HepG2 (cell line): ENCODE results near the gene PSMB10. TPM values are rescaled to one million over a fixed set of nuclear protein-coding genes. Genes with fewer than 3 reads are reported as not detected.

Experiments
- CREM ChIP-seq, 2 experiments: sonication (generic) in 1 of 2; formaldehyde crosslinking in 1 of 2; IDR thresholded peaks; 2 replicates each; pipeline versions ENCODE4 v1.4.0 to v1.6.1; 2016 to 2020; ENCODE audit warnings: antibody characterized with exemption in 1 of 2, mild to moderate bottlenecking in 1 of 2, missing genetic modification reagents in 1 of 2
- ELF3 ChIP-seq: IDR thresholded peaks from 2 replicates; pipeline ENCODE4 v1.6.1; 2016; ENCODE audit warnings: missing genetic modification reagents, missing compliant biosample characterization
- FOXO1 ChIP-seq: sonication (generic); formaldehyde crosslinking; IDR thresholded peaks from 2 replicates; pipeline ENCODE4 v1.4.0; 2020; ENCODE audit warnings: missing genetic modification reagents
- GZF1 ChIP-seq: sonication (generic); formaldehyde crosslinking; IDR thresholded peaks from 2 replicates; pipeline ENCODE4 v1.5.1; 2020; ENCODE audit warnings: mild to moderate bottlenecking, missing genetic modification reagents
- NFE2L2 ChIP-seq: fragments of 150-350 bp; IDR thresholded peaks from 2 replicates; pipeline ENCODE4 v1.6.1; 2014; ENCODE audit warnings: low read length
- RFX1 ChIP-seq: fragments of 450-650 bp; IDR thresholded peaks from 2 replicates; pipeline ENCODE4 v1.6.1; 2017
- SALL2 ChIP-seq: sonication (generic); formaldehyde crosslinking; IDR thresholded peaks from 2 replicates; pipeline ENCODE4 v1.8.1; 2023; ENCODE audit warnings: mild to moderate bottlenecking, missing genetic modification reagents, inconsistent platforms
- SNRNP70 ChIP-seq: fragments of 200-400 bp; formaldehyde crosslinking; IDR thresholded peaks from 2 replicates; pipeline ENCODE4 v1.6.1; 2017; ENCODE audit warnings: mild to moderate bottlenecking, low read depth, low read length, moderate library complexity
- ZFP90 ChIP-seq: sonication (generic); formaldehyde crosslinking; IDR thresholded peaks from 2 replicates; pipeline ENCODE4 v1.8.0; 2022; ENCODE audit warnings: missing genetic modification reagents, mild to moderate bottlenecking, inconsistent platforms, borderline replicate concordance
- ZNF335 ChIP-seq: sonication (generic); formaldehyde crosslinking; IDR thresholded peaks from 2 replicates; pipeline ENCODE4 v1.4.0; 2020; ENCODE audit warnings: missing genetic modification reagents
- ZNF678 ChIP-seq: sonication (generic); formaldehyde crosslinking; IDR thresholded peaks from 2 replicates; pipeline ENCODE4 v1.4.0; 2020; ENCODE audit warnings: mild to moderate bottlenecking, missing genetic modification reagents
- ZSCAN29 ChIP-seq: sonication (generic); formaldehyde crosslinking; conservative IDR thresholded peaks from 2 replicates; pipeline ENCODE4 v1.4.0; 2020; ENCODE audit warnings: mild to moderate bottlenecking, missing genetic modification reagents
- polyA plus RNA-seq, 8 experiments: library from polyadenylated mRNA; depleted of rRNA in 3 of 8; stranded (reverse) in 7 of 8; unstranded in 1 of 8; fragments of >200 nt; fragmentation: Illumina TruSeq in 4 of 8; extraction: Trizol in 4 of 8; gene quantifications; 2 replicates each; pipeline versions ENCODE4 v1.2.1 to v1.2.3, GENCODE V29; 2011 to 2016; ENCODE audit warnings: low read depth in 4 of 8, missing spikeins in 1 of 8, mixed read lengths in 1 of 8; ENCODE audit not compliant: insufficient read depth in 1 of 8
- total RNA-seq, 5 experiments: library from RNA; depleted of rRNA; stranded (reverse); fragments of >200 nt; fragmentation: Illumina TruSeq; extraction: Trizol; gene quantifications; 2 replicates each; pipeline ENCODE4 v1.2.3, GENCODE V29; 2016; ENCODE audit warnings: low read depth in 1 of 5
- TF ChIP-seq, protein P1 (sequence below): sonication (generic); formaldehyde crosslinking; IDR thresholded peaks from 2 replicates; pipeline ENCODE4 v1.5.0; 2020; ENCODE audit warnings: missing genetic modification reagents, mild to moderate bottlenecking, borderline replicate concordance
- TF ChIP-seq, protein P2 (sequence below): sonication (generic); formaldehyde crosslinking; conservative IDR thresholded peaks from 2 replicates; pipeline ENCODE4 v1.4.0; 2020; ENCODE audit warnings: missing genetic modification reagents
- TF ChIP-seq, protein P3 (sequence below): sonication (generic); formaldehyde crosslinking; IDR thresholded peaks from 2 replicates; pipeline ENCODE4 v1.8.0; 2022; ENCODE audit warnings: missing genetic modification reagents, mild to moderate bottlenecking, inconsistent platforms, borderline replicate concordance
- TF ChIP-seq, protein P4 (sequence below): sonication (generic); formaldehyde crosslinking; conservative IDR thresholded peaks from 2 replicates; pipeline ENCODE4 v1.4.0; 2020; ENCODE audit warnings: mild to moderate bottlenecking, missing genetic modification reagents, moderate library complexity

Gene PSMB10
- total and polyA plus RNA-seq, 2 of the 13 experiments (the other 11 are each of a cell fraction or from before 2014, with no cell fraction given): 12.7 to 65.9 TPM

DNA sequence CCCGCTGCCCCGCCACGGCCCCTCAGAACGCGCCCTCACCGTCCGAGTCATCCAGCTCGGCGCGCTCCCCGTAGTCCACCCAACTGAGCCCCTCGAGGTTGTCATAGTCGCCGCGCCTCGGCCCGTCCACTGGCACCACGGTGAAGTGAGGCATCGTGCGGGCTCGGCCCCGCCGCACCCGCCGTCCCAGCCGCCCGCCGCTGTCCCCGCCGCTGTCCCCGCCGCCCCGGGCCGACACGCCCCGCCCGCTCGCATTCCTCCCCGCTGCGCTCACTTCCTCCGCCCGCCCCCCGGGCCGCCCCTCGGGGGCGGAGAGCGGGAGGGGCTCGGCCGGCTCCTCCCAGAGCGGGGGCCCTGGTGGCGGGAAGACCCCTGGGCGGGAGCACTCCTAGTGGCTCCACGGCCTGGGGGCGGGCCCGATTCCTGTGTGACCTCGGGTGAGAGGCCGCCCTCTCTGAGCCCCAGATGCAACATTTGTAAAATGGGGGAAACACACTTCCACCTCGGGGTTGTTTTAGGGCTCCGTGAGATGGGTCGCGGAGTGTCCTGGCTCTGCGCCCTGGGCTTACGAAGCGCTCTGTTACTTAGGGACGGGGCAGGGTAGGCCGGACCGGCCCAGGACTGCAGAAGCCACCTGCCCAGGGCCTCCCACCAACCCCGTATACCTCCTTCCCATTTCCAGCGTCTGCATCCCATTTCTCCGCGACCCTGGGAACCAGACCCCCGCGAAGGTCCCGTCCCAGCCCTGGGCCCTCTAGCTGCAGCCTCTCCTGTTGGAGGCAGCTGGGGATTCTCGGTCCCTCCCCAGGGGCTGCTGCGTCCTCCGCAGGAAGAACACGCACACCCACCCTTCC lies 32.0 kb upstream of the PSMB10 start, which contains the start of gene SLC12A4 (continued):
- TF ChIP-seq, protein P1, sequence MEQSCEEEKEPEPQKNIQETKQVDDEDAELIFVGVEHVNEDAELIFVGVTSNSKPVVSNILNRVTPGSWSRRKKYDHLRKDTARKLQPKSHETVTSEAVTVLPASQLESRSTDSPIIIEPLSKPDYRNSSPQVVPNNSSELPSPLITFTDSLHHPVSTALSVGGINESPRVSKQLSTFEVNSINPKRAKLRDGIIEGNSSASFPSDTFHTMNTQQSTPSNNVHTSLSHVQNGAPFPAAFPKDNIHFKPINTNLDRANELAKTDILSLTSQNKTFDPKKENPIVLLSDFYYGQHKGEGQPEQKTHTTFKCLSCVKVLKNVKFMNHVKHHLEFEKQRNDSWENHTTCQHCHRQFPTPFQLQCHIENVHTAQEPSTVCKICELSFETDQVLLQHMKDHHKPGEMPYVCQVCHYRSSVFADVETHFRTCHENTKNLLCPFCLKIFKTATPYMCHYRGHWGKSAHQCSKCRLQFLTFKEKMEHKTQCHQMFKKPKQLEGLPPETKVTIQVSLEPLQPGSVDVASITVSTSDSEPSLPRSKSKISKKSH: peak; percentile 86; the same call in 1 of the 2 replicates
- peak; percentile 72 for TF ChIP-seq ELF3
- no peak for TF ChIP-seq ZNF335 (CRISPR knock-in tag)
- TF ChIP-seq RFX1: no peak
- no peak for TF ChIP-seq ZNF678 (CRISPR knock-in tag)
- TF ChIP-seq SALL2: peak; percentile 67; the same call in 1 of the 2 replicates
- TF ChIP-seq ZFP90 (CRISPR knock-in tag): 0 out of 2 replicates have a peak, but pooled peaks have one; percentile 34
- no peak for TF ChIP-seq NFE2L2
- no peak for TF ChIP-seq CREM (IDR thresholded peaks at IDR 0.05)
- no peak for TF ChIP-seq CREM (CRISPR knock-in tag; IDR thresholded peaks at IDR 0.05)
- TF ChIP-seq SNRNP70: no peak
- TF ChIP-seq FOXO1 (CRISPR knock-in tag): no peak
- TF ChIP-seq, protein P2, sequence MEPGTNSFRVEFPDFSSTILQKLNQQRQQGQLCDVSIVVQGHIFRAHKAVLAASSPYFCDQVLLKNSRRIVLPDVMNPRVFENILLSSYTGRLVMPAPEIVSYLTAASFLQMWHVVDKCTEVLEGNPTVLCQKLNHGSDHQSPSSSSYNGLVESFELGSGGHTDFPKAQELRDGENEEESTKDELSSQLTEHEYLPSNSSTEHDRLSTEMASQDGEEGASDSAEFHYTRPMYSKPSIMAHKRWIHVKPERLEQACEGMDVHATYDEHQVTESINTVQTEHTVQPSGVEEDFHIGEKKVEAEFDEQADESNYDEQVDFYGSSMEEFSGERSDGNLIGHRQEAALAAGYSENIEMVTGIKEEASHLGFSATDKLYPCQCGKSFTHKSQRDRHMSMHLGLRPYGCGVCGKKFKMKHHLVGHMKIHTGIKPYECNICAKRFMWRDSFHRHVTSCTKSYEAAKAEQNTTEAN (CRISPR knock-in tag): 0 out of 2 replicates have a peak, but pooled peaks have one; percentile 15
- TF ChIP-seq, protein P3, sequence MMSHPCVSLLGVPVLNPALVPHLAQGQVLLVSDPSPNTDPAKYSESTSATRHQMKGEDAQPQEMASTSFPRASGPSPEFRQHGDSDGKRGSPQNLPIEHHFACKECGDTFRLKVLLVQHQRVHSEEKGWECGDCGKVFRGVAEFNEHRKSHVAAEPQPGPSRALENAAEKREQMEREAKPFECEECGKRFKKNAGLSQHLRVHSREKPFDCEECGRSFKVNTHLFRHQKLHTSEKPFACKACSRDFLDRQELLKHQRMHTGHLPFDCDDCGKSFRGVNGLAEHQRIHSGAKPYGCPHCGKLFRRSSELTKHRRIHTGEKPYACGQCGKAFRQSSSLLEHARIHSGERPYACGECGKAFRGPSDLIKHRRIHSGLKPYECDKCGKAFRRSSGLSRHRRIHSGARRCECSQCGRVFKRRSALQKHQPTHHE: no peak
- TF ChIP-seq, protein P4, sequence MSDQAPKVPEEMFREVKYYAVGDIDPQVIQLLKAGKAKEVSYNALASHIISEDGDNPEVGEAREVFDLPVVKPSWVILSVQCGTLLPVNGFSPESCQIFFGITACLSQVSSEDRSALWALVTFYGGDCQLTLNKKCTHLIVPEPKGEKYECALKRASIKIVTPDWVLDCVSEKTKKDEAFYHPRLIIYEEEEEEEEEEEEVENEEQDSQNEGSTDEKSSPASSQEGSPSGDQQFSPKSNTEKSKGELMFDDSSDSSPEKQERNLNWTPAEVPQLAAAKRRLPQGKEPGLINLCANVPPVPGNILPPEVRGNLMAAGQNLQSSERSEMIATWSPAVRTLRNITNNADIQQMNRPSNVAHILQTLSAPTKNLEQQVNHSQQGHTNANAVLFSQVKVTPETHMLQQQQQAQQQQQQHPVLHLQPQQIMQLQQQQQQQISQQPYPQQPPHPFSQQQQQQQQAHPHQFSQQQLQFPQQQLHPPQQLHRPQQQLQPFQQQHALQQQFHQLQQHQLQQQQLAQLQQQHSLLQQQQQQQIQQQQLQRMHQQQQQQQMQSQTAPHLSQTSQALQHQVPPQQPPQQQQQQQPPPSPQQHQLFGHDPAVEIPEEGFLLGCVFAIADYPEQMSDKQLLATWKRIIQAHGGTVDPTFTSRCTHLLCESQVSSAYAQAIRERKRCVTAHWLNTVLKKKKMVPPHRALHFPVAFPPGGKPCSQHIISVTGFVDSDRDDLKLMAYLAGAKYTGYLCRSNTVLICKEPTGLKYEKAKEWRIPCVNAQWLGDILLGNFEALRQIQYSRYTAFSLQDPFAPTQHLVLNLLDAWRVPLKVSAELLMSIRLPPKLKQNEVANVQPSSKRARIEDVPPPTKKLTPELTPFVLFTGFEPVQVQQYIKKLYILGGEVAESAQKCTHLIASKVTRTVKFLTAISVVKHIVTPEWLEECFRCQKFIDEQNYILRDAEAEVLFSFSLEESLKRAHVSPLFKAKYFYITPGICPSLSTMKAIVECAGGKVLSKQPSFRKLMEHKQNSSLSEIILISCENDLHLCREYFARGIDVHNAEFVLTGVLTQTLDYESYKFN (CRISPR knock-in tag): peak; percentile 60
- no peak for TF ChIP-seq GZF1 (CRISPR knock-in tag)
- peak; percentile 8; the same call in 1 of the 2 replicates for TF ChIP-seq ZSCAN29 (CRISPR knock-in tag)
